Measurements from ENCODE around the gene FOXRED2.

DNA sequence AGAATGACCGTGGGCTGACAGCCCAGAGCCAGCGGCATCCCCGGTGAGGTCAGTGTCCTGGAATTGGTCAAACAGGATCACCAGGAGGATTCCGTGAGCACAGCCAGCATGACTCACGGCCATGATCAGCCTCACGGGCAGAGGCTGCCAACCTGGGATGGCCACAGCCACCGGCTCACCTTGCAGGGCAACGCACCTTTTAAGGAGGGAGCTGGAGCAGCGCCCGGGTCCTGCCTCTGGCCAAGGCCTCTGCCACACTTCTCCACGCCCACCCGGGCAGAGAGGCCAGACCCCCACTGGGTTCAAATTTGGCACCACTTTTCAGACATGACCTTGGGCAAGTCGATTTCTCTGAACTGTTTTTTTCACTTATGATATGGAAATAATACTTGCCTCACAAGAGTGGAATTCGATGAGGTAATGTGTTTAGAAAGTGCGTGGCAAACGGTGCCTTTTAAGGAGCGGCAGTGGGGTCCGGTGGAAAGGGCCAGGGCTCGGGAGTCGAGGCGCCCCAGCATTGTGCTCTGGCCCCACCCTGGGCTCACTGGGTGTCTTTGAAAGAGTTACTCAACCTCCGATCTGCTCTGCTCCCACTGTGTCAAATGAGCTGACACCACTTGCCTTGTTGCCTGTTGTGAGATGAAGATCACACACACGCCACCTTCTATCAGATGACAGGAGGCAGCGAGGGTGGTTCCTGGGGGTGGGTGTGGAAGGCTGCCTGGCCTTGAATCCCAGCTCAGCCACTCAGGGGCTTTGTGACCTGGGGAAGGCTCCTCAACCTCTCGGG lies 41.4 kb downstream of the FOXRED2 start:
- TF ChIP-seq CTCF (IDR thresholded peaks at IDR 0.05) (no peak), POLR2AphosphoS5 (IDR thresholded peaks at IDR 0.05) (peak; percentile 43 to 51), POLR2A (IDR thresholded peaks at IDR 0.05) (peak in 1 of 4 donors; percentile 16), EP300 (IDR thresholded peaks at IDR 0.05) (peak in 1 of 4 donors; percentile 53)
